NCI-H446 treated with DMSO at 0.1 percent for 48 hours (cell line): Measurements from ENCODE around the gene UVSSA.

Source experiments
- DNase-seq: peaks from one replicate; lab custom pipeline; 2025; lab: John Stamatoyannopoulos, UW

Gene UVSSA

DNA sequence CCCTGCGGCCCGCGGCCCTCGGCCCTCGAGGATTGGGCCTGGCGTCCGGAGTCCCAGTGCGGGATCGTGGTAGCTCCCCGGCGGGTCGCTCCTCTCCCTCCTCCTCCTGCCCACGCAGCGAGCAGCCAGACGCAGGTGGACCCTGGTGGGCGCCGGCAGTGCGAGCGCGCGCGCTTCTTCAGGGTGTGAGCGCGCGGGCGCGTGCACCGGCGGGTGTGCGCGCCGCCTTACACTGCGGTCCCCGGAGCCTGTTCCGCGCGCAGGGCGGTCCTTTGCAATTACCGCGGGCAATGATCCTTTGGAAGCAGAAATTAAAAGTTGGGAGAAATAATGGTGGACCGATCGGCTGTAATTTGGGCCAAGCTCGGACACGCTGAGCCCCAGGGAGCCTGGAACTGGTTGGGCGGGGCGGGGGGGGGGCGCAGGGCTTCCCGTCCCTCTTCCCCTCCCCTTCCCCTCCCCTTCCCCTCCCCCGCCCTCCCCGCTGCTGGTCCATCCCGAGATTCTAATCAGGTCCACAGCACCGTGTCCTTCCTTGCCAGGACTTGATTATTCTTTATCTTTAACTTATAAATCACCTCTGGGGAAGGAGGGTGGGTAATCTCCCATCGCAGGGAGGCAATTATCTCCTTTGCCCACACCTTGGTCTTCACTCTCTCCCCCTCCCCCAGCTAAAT lies 60.8 kb downstream of the UVSSA start:
- DNase-seq: no peak

- DNase-seq: no peak
Observed at GRCh38 chr4:1408418-1408817, 61.4 kb downstream of the UVSSA start.

- no peak for DNase-seq
Observed at GRCh38 chr4:1409079-1409478, 62.1 kb downstream of the UVSSA start.

DNA sequence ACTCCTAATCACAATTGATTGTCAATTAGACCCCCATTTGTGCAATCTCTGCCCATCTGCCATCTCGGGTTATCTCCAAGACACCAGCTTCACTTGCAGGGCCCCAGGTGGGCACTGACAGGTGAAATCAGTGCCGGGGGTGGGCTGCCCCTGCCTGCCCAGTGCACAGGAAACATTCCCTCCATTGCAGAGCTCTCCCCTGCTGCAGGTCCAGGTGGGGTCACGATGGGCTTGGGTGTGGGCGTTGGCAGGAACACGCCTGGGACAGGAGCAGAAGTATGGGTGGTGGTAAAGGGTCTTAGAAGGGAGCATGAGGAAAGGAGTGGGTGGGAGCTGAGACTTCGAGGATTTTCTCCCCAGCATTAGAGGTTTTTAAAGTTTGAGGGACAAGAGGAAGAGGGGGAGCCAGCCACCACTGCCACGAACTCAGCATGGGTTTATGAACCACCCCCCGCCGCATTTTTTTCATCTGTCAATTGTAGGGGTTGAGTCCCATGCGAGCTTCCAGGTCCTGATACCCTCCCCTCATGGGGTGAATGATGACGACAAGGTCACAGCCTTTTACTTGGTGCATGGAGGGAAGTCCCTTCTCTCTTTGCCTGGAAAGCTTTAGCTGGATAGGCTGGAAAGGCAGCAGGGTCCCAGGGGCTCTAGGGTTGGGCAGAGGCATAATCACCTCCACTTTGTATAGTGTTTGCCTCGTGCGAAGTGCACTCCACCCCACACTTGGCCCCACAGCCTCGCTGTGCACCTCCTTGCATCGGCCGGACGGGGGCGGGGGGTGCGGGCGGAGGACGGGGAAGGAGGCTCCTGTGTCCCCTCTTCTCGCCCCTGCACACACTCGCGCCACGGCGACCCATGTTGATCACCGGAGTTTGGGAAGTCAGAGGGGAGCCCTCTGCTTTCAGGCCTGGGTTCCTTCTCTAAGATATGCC lies 62.8 kb downstream of the UVSSA start:
- DNase-seq: no peak

DNA sequence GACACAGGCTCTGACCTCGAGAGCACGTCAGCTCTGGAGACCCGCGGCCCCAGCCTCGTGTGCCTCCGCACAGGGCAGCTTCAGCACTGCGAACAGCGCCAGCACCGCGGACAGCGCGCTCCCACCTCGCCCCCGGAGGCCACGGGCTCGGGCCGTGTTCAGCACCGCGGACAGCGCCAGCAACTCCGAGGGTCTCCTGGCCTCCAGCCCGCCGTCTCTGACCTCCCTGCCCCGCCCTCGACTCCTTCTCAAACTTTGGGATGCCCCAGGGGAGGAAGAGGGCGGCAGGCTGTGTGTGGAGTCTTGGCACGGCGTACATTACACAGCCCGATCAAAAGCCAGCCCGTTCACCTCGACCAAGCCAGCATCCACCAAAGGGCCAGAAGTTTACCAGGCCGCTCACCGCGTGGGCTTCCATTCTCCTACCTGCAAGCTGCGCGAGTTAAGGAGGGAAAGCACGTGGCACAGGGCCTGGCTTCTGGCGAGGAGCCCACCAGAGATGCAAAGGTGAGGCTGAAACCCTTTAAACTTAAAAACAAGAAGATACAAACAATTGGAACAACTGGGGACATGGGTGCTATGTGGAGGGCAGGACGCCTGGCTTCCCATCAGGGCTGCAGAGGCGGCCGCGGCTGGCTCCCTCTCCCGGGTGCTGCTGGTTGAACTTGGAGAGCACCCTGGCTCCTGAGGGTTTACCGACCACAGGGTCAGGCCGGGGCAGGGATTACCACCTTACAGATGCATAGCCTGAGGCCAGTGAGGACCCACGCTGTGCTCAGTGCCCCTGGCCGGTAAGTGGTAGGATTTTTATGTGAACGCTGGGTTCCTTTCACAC lies 63.7 kb downstream of the UVSSA start:
- no peak for DNase-seq

DNA sequence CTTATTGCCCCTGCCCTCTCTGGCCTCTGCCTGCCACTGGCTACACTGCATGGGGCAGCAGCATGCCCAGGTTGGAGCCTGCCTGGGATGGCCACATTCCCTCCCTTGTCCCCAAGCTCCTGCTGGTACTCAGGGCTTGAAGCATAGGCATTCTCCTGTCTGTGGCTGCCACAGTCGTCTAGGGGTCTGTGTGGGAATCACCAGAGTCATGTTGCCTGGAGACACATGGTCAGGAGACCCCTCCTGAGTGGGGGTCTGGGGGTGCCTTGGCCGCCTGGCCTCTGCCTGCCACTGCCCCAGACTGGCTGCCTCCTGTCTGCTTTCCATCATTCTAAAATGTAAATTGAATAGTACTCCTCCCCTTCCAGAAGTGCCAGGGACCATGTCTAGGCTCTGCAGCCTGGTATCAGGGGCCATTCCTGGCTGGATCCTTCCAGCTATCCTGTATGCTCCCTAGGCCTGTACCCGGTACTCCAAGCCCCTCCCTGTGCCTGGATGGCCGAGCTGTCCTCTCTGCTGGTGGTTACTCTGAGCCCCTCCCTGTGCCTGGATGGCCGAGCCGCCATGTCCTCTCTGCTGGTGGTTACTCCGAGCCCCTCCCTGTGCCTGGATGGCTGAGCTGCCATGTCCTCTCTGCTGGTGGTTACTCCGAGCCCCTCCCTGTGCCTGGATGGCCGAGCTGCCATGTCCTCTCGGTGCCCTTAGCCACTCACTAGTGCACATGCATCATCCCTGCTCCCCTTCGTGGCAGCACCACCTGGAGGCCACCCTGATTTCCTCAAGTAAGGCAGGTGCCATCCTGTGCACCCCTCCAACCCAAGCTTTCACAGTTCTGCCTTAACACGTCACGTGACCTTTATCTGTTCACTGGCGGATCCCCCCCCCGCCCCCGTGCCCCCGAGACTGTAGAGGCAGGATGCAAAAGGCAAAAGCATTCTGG lies 64.7 kb downstream of the UVSSA start:
- no peak for DNase-seq

GRCh38 chr4:1412376-1413203 lies 65.6 kb downstream of the UVSSA start:
- no peak for DNase-seq

GRCh38 chr4:1413204-1413663 lies 66.2 kb downstream of the UVSSA start:
- no peak for DNase-seq

DNA sequence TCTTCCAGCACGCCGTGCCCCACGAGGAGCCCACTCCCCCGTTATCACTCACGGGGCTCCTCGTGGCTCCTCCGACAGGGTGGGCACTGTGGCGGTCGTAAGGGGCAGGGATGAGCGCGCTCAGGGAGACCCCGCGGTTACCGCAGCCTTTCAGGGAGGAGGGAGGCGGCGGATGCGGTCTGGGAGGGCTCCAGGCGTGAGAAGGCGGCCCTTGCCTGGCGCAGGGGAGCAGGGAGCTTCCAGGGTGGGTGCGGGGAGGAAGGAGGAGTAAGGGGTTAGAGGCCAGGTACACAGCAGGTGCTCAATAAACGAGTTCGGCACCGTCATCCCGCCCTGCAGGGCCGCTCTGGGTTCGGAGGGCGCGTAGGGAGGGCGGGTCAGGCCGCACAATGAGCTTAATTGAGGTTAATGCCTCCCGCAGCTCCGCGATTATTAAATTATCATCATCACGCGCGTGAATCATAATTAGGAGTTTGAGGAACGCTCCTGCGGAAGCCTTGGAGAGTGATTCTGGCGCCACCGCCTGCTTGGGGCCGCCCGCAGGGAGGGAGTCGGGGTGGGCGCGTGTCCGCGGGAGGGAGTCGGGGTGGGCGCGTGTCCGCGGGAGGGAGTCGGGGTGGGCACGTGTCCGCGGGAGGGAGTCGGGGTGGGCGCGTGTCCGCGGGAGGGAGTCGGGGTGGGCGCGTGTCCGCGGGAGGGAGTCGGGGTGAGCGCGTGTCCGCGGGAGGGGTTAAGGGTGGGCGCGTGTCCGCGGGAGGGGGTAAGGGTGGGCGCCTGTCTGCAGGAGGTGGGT lies 66.9 kb downstream of the UVSSA start:
- DNase-seq: no peak

- DNase-seq: no peak
Observed at GRCh38 chr4:1414831-1415680, 68.0 kb downstream of the UVSSA start.

DNA sequence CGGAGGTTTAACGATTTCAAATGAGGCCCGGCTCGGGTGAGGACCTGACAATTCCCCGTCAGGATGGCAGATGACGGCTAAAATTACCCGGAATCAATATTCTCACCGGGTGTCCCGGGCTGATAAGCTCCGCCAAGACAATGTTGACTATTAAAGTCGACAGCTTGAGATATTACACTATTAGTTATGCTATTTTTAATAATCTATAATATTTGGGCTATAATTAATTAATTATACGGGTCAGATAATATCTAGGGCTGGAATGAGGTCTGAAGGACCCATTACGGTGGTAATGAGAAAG lies 68.6 kb downstream of the UVSSA start:
- no peak for DNase-seq

DNA sequence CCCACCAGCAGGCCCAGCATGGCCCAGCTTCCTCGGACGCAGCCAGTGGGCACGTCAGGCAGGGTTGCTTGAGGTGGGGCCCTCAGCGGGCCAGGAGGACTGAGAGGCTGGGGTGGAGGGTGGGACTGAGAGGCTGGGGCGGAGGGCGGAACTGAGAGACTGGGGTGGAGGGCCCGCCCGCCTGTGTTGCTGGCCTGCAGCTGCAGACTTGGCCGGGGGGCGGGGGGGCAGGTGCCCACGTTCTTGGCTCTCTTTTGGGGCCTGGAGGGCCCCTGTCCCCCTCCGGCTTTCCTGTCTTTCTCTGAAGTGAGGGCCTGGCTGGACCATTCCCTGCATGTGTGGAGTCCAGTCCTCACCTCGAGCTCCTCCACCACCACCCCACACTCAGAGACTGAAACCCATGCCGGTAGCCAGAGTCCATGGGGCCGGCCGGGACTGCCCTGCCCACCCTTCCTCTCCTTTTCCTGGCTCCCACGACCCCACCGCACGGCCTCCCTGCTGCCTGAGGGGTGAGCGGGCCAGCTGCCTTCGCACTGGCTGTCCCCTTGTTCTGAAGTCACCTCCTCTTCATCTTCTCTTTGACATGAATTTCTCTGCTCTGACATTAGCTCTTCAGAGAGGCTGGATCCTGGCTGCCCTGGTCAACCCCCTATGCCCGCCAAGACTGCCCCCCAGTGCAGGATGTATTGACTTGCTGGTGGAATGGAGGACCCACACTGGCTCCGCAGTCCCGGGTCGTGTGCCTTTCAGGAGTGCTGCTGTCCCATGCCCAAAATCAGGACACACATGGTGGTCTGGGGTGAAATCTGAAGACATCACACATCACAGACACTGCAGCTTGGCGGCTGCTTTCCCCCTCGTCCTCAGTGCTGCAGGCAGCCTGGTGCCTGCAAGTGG lies 69.3 kb downstream of the UVSSA start:
- no peak for DNase-seq

DNA sequence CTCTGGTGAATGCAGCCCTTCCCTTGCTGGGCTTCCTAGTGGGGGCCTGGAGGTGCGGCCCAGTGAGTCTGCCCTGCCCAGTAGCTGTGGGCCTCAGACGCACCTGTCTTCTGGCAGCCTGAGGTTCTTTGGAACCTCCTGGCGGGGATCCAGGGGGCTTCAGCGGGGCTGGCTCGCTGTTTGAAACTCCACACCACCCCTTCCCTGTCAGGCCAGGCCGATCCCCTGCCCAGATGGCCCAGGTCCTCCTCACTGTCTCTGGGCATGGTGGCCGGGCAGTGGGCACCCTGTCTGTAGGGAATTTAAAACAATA lies 69.9 kb downstream of the UVSSA start:
- no peak for DNase-seq

- no peak for DNase-seq
Observed at GRCh38 chr4:1417522-1418390, 70.7 kb downstream of the UVSSA start.

DNA sequence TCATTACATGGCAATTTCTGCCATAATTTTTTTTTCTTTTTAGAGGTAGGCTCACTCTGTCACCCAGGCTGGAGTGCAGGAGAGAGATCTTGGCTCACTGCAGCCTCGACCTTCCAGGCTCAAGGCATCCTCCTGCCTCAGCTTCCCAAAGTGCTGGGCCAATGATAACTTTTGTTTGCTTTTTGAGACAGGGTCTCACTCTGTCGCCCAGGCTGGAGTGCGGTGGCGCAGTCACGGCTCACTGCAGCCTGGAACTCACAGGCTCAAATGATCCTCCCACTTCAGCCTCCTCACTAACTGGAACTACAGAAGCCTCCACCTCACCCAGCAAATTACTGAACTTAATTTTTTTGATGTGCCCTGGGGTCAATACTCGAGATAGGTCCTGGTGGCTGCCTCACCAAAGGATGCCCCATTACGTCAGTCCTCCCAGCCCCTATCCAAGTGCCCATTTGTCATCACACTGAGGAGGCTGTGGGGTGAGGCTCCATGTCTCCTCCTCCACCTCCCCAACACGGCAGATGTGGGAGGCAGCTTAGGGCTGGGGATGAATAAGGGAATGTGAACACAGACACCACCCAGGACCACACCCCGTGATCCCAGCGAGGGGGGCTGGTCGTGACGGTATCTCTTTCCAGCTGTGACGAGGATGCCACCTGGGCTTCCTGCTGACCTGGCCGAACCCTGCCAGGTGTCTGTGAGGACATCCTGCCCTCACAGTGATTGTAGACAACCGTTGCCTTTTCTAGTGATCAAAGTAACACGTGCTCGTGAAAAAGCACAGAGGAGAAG lies 71.7 kb downstream of the UVSSA start:
- no peak for DNase-seq

DNA sequence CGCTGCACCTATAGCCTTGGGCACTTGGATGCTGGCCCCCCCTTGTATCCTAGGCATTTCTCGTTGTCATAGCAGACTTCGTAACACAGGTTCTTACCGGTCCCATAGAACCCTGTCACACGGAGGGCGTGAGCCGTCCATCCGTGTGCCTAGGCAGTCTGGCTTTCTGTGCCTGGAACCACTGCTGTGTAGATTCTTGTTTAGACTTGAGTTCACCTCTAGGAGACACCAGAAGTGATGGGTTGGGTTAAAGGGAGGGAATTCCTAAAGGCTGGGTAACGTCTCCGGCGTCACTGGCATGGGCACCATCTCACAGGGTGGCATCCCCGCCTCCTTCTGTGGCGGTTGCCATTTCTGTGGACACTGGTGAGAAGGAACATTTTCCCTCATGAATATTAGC lies 72.7 kb downstream of the UVSSA start:
- DNase-seq: no peak
